Measurements from ENCODE around the gene LRFN2. TPM values are rescaled to one million over a fixed set of nuclear protein-coding genes. Genes with fewer than 3 reads are reported as not detected.

Gene LRFN2
- polyA plus RNA-seq, 1 donor from 2014 or later = not detected

- Mint-ChIP-seq H3K4me1 (no peaks in the 10 kb centered on the region), H3K9me3 (no peaks in the 10 kb centered on the region), H3K27ac (no peak overlapping the region), H3K27me3 (peaks cover 4% of the 10 kb centered on the region), H3K4me3 (no peak overlapping the region), H3K36me3 (no peaks in the 10 kb centered on the region)
These were observed 232.1 kb downstream of the LRFN2 start for GRCh38 chr6:40355066-40355465.

DNA sequence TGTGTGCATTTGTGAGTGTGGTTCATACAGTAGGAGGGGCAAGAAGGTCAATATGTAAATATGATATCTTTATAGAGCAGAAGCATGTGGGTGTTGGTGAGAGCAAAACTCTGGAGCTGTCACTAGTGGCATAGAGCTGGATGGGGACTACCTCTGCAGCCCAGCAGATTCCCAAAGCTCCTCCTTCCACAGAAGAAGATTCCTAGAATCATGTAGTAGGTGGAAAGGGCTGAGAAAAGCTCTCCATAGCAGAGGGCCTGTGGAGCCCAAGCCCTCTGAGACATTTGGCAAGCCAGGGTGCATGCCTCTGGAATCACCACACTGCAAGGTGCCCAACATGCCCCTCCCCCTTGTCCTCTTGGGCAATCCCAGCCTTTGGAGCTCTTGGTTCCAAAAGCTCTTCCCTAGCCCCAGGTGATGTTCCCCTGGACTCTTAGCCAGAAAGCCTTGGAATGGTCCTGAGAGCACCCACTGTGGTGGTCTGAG lies 233.2 kb downstream of the LRFN2 start:
- Mint-ChIP-seq H3K27me3 (no peaks in the 10 kb centered on the region), H3K36me3 (no peaks in the 10 kb centered on the region), H3K9me3 (no peaks in the 10 kb centered on the region), H3K4me1 (no peaks in the 10 kb centered on the region), H3K4me3 (no peak overlapping the region), H3K27ac (no peak overlapping the region)

DNA sequence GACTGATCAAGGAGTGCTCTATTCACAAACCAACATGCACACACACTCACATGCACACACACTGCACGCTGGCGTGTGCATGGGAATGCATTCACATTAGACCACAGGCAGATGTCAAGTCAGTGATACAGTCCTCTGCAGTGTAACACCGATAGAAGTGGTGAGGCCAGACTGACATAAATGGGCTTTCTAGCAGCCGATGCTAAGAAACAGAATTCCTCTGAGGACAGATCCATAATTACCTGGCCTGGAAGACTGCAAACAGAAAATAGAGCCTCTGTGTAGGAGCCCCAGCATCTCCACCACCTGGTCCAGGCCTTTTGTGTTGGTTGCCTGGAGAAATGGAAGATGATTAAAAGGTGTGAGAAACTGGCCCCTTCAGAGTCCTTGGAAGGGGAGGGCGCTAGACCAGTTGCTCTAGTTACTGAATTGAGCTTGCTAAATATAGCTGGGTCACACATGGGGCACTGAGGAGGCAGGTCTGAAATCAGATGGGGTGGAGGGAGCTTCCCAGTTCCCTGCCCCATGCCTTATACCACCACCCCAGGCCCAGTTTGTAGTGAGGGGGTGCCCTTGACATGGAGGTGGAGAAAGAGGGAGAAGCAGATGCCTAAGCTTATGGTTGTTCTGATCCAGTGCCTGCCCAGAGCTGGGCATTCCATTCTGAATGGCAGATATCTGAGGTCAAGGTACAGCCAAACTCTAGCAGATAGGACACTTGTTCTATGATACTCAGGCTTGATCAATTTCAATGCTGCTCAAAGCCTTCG lies 233.8 kb downstream of the LRFN2 start:
- no peak overlapping the region for H3K4me3 Mint-ChIP-seq
- H3K9me3 Mint-ChIP-seq = no peaks in the 10 kb centered on the region
- H3K27me3 Mint-ChIP-seq = no peaks in the 10 kb centered on the region

GRCh38 chr6:40352527-40353170 lies 234.5 kb downstream of the LRFN2 start:
- Mint-ChIP-seq H3K4me1 (no peaks in the 10 kb centered on the region), H3K36me3 (no peaks in the 10 kb centered on the region), H3K4me3 (no peak overlapping the region), H3K27ac (no peak overlapping the region), H3K27me3 (no peaks in the 10 kb centered on the region), H3K9me3 (no peaks in the 10 kb centered on the region)

More for the DNA sequence above, 233.8 kb downstream of the LRFN2 start:
- Mint-ChIP-seq H3K27ac (no peak overlapping the region), H3K4me1 (no peaks in the 10 kb centered on the region), H3K36me3 (no peaks in the 10 kb centered on the region)

- no peak overlapping the region for H3K27ac Mint-ChIP-seq
- H3K4me3 Mint-ChIP-seq = no peak overlapping the region
- H3K36me3 Mint-ChIP-seq = no peaks in the 10 kb centered on the region
- no peaks in the 10 kb centered on the region for H3K27me3 Mint-ChIP-seq
- H3K9me3 Mint-ChIP-seq = no peaks in the 10 kb centered on the region
- H3K4me1 Mint-ChIP-seq = no peaks in the 10 kb centered on the region
These were observed 235.2 kb downstream of the LRFN2 start for GRCh38 chr6:40352006-40352405.

DNA sequence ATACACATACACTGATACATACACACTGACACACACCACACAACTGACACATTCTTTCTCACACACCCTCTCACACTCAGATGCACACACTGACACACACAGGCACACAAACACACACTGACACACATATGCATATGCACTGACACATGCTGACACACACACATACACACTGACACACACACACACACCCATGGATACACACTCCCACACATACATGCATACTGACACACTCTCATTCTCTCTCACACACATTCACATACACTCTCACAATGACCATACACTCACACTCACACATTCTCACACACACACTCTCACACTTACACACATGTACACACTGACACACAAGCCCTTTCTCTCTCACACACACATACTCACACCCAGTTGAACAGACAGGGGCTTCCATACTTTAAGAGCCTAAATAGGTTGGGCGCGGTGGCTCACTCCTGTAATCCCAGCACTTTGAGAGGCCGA lies 236.4 kb downstream of the LRFN2 start:
- Mint-ChIP-seq H3K27ac (no peak overlapping the region), H3K4me3 (no peak overlapping the region), H3K4me1 (no peaks in the 10 kb centered on the region), H3K27me3 (no peaks in the 10 kb centered on the region), H3K9me3 (no peaks in the 10 kb centered on the region), H3K36me3 (no peaks in the 10 kb centered on the region)

- H3K27me3 Mint-ChIP-seq = no peaks in the 10 kb centered on the region
- no peaks in the 10 kb centered on the region for H3K36me3 Mint-ChIP-seq
- no peak overlapping the region for H3K4me3 Mint-ChIP-seq
- no peaks in the 10 kb centered on the region for H3K9me3 Mint-ChIP-seq
- H3K4me1 Mint-ChIP-seq = no peaks in the 10 kb centered on the region
- H3K27ac Mint-ChIP-seq = no peak overlapping the region
These were observed 237.0 kb downstream of the LRFN2 start for GRCh38 chr6:40349901-40350746.

GRCh38 chr6:40349123-40349900 lies 237.9 kb downstream of the LRFN2 start:
- no peaks in the 10 kb centered on the region for H3K9me3 Mint-ChIP-seq
- no peaks in the 10 kb centered on the region for H3K36me3 Mint-ChIP-seq
- no peak overlapping the region for H3K27ac Mint-ChIP-seq
- no peak overlapping the region for H3K4me3 Mint-ChIP-seq
- no peaks in the 10 kb centered on the region for H3K27me3 Mint-ChIP-seq
- no peaks in the 10 kb centered on the region for H3K4me1 Mint-ChIP-seq

DNA sequence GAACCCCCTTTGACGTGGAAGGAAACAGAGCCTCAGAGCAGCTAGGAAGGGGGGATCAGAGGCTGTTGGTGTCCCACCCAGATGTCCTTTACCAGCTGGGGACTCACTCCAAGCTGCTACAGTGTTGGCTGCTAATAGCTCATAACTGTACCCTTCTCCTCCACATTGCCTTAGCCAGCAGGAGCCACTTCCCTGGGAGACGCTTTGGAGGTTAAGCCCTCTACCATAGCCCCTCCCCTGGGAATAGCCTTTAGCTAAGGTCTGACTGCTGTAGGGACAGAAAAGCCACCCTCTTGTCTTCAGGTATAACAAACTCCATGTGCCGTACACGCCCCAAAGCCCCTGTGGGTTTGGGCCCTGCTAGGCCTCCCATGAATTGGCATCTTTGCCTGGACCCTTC lies 238.6 kb downstream of the LRFN2 start:
- no peaks in the 10 kb centered on the region for H3K9me3 Mint-ChIP-seq
- H3K27me3 Mint-ChIP-seq = no peaks in the 10 kb centered on the region
- H3K4me1 Mint-ChIP-seq = no peaks in the 10 kb centered on the region
- no peak overlapping the region for H3K4me3 Mint-ChIP-seq
- H3K36me3 Mint-ChIP-seq = no peaks in the 10 kb centered on the region
- H3K27ac Mint-ChIP-seq = no peak overlapping the region

DNA sequence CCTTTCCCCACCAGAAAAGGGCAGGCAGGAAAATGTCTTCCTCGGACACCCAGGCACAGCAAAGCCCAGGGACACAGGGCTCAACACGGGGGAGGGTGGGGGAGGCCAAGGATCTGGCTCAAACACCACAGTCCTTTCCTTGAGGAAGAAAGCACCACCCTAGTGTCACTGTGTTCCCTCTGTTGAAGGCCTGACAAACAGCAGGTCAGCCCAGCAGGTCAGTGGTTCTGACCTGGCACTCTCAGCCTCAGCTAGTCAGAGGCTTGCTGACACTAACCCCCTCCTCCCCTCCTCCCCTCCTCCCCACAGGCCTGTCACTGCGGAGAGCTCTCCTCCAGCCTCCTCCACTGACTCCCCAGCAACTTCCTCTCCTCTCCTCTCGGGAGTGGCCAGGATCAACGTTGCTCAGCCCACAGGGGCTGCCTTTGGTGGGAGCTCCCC lies 239.6 kb downstream of the LRFN2 start:
- Mint-ChIP-seq H3K27ac (no peak overlapping the region), H3K4me1 (no peaks in the 10 kb centered on the region), H3K36me3 (no peaks in the 10 kb centered on the region), H3K9me3 (no peaks in the 10 kb centered on the region), H3K4me3 (no peak overlapping the region), H3K27me3 (peaks cover 2% of the 10 kb centered on the region)

GRCh38 chr6:40346246-40346645 lies 240.9 kb downstream of the LRFN2 start:
- H3K4me1 Mint-ChIP-seq = no peaks in the 10 kb centered on the region
- no peak overlapping the region for H3K4me3 Mint-ChIP-seq
- no peaks in the 10 kb centered on the region for H3K36me3 Mint-ChIP-seq
- no peaks in the 10 kb centered on the region for H3K9me3 Mint-ChIP-seq
- H3K27me3 Mint-ChIP-seq = peaks cover 2% of the 10 kb centered on the region
- H3K27ac Mint-ChIP-seq = no peak overlapping the region

GRCh38 chr6:40344566-40345167 lies 242.5 kb downstream of the LRFN2 start:
- peak overlapping the region in 1 of 3 donors; percentile 43 for H3K27ac Mint-ChIP-seq
- H3K4me3 Mint-ChIP-seq = no peak overlapping the region
- no peaks in the 10 kb centered on the region for H3K4me1 Mint-ChIP-seq
- no peaks in the 10 kb centered on the region for H3K36me3 Mint-ChIP-seq
- H3K27me3 Mint-ChIP-seq = peaks cover 2% of the 10 kb centered on the region
- H3K9me3 Mint-ChIP-seq = no peaks in the 10 kb centered on the region

DNA sequence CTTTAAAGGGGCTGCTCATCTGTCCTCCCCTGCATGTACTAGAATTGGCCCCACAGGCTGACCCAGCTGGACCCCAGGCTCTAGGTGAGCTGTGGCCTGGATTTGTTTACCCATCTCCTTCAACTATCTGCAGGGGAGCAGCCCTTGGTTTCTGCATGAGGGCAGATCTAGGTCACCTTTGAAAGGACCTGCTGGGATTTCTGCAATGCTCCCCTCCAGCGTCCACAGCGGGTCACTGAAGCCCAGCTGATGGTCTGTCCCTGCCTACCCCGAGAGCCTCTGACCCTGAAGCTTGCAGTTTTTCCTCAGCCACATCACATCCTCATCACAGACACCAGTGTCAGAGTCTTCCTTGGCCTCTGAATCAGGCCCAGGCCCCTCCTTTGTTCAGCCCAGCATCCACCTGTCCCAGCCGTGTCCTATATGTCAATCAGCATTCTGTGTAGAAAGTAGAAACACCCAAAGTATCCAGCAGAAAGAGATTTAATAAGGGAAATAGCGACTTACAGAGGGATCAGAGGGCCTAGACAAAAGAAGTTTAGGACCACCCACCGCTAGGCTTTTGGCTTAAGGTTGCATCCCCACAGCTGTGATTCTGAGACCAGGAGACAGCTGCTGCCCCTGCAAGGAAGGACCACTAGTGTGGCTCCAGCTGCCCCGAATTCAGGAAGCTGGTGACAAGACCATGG lies 243.1 kb downstream of the LRFN2 start:
- H3K27ac Mint-ChIP-seq = no peak overlapping the region
- H3K36me3 Mint-ChIP-seq = no peaks in the 10 kb centered on the region
- no peaks in the 10 kb centered on the region for H3K9me3 Mint-ChIP-seq

More for the DNA sequence above, 243.1 kb downstream of the LRFN2 start:
- H3K4me1 Mint-ChIP-seq = no peaks in the 10 kb centered on the region
- H3K27me3 Mint-ChIP-seq = peaks cover 2% of the 10 kb centered on the region
- H3K4me3 Mint-ChIP-seq = no peak overlapping the region

Measured in IgD-negative memory B cell (primary cell).